ENCODE measurements around the gene CHI3L1.
"Not testable (repeated sequence)": the region's sequence is repeated elsewhere in the genome, so short reads cannot be mapped to it uniquely, and the experiment has no call there.

The CHI3L1 gene

DNA sequence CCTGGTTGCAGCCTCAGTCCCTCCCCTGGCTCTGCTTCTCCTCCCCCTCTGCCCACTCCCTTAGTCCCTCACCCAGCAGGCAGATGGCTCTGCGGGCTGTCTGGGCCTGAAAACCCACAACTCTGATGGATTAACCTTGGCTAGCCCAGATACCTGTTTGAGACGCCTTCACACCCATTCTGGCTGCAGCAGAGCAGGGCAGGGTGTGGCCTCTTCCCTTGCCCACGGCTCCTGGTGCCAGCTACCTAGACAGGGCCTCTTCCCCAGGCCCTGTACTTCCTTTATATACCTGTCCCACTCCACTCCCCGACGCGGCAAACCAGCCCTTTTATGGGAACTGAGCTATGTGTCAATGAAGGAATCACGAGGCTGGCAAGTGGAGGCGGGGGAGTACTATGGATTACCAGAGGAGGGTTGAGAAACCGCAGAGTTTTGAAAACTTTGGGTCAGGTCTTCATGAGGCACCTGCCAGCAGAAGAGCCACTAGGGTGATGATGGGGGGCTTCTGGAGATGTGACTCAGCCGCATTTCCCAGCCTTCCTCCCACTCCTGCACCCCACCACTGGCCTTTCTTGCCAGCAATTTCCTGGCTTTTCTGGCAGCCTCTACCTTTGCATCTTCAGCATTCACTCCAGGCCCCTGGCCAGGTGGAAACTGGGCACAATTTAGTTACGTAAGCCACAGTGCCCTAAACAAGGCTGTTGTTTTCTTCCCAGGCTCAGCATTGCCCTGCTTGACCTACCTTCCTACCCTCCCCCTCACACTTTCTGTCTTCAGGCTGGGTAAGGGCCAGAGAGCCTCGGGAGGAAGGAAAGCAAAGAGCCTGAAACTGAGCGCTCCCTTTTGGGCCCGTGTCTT, at the start of gene CHI3L1:
CHI3L1 (minus strand) TSS at position 259 of the 858 bp plus-strand sequence; CDS start at position 178, 81 bp downstream.
- DNase-seq (ENCODE audit: low read depth), result no peak

DNA sequence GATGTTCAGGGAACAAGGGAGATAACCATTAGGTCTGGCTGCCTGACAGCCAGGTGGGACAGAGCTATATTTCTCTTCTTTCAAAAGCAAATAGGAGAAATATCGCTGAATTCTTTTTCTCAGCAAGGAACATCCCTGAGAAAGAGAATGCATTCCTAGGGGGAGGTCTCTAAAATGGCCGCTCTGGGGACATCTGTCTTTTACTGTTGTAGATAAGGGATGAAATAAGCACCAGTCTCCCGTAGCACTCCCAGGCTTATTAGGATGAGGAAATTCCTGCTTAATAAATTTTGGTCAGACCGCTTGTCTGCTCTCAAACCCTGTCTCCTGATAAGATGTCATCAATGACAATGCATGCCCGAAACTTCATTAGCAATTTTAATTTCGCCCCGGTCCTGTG, 48.4 kb upstream of the CHI3L1 start:
- DNase-seq (ENCODE audit: low read depth), result not testable (repeated sequence)

DNA sequence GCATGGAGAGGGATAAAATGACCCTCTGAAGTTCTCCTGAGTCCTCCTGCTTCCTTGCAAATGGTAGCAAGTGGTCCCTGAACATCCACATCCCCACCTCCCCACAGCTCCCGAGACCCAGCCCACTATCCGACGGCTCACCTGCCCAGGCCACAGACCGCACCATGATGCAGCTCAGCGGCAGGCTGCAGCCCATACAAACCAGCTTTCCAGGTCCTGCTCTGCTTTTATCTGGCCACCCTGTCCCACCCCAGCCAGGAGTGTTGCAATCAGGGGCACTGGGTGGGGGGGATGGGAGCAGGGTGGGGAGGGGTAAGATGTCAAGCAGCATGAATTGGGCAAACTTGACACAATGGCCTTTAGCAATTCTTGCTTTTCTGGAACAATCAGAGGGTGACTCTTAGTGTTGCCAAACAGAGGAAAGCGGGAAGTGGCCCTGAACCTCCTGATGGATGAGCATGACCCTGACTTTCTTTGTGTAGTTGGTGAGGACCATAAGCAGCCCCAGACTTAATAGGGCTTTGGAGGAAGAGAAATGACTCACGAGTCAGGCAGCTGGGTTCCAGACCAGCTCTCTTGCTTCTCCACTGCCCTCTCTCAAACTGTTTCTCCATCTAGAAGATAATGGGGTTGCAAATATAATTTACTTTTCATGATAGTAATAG, 43.1 kb upstream of the CHI3L1 start, which contains the start of gene CHIT1:
CHIT1 (minus strand) TSS at position 203 of the 665 bp plus-strand sequence; CDS start at position 166, 37 bp downstream.
- no peak for DNase-seq (ENCODE audit: low read depth)

DNA sequence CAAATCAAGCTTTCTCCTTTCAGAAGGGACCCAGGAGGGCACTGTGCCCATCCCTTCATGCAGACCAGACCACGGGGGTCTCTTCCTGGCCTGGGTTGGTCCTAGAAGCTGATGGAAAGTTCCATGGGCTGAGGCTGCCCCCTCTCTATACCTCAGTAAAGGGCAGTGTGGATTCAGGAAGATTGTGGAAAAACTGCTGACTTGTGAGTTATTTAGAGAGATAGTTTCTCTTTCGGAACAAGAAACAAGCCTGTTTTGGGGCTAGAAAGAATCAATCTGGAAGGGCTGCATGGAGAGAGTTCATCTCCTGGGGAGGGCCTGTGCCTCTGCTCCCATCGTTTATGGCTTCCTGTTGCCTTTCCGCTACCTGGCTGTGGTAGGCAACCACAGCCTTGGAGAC, 42.2 kb upstream of the CHI3L1 start:
- no peak for DNase-seq (ENCODE audit: low read depth)

DNA sequence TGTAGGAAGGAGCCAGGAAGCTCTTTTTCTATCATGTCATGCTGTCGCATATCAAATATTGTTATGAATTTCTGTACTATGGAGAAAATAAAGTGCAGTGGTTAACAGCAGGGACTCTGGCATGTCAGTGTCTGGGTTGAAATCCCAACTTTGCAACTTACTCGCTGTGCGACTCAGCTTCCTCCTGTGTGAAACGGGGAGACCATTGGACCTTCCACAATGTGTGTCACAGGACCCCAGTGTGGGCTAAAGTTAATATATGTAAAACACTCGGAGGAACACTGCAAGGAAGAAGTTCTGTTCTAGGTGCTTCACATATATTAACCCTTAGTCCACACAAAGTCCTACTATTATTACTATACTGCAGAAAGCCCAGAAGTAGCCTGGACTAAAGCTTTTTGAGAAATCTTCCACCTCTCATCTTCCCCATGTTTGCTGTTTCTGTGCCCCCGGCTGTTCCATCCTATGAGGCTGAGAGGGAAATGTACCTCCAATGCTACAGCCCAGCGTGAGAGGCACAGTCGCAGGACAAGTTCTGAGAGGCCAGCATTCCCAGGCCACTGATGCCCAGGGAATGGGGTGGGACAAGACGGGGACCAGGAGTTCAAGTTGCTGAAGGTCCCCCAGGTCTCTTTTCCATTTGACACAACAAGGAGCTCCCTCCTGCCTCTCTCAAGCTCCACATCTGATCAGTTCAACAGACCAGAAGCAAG, 41.0 kb upstream of the CHI3L1 start:
- no peak for DNase-seq (ENCODE audit: low read depth)

DNA sequence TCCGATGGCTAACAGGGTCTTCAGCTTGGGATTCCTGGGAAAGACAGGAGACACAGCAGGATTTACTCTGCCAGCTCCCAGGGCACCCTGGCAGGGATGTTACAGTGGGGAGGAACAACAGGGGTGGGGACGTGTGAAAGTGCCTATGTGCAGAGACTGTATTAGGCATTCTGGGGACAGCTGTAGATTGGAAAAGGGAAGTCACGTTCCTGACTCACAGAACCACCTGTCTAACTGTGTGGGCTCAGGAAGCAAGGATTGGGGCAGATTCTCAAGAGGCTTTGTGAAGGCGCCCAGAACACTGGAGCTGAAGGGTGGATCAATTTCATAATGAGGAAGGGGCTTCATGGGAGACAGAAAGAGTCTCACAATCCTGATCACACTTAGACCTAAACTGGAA, 38.6 kb upstream of the CHI3L1 start:
- DNase-seq (ENCODE audit: low read depth), result no peak

DNA sequence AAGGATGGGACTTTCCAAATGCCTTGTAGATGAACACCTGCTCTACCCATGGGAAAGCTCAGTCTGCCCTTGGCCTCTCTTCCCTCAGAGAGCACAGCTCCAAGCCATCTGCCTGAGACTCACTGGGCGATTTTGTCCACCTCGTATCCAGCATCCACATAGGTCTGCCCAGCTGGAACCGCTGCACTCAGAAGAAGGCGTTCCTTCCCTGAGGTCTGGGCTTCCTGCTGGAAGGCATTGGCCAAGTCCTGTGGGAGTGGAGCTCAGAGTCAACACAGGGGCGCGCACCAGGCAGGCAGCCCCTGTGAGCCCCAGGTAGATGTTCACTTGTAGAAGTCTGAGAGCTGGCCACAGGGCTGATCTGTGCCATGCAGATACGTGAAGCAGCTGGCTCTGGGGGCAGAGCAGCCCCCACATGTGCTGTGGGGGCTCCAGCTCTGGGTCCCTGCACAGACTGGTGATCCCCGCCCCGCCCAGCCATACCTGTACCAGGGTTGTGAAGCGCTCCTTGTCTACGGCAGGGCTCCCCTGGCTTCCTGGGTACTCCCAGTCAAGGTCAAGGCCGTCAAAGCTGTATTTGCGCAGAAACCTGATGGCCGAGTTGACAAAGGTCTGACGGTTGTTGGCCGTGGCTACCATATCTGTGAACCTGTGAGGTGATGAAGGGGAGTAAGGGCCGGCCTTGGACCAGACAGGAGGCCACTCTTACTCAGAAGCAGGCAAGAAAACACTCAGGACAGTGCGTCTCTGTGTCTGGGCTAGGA, 36.7 kb upstream of the CHI3L1 start:
- no peak for DNase-seq (ENCODE audit: low read depth)

DNA sequence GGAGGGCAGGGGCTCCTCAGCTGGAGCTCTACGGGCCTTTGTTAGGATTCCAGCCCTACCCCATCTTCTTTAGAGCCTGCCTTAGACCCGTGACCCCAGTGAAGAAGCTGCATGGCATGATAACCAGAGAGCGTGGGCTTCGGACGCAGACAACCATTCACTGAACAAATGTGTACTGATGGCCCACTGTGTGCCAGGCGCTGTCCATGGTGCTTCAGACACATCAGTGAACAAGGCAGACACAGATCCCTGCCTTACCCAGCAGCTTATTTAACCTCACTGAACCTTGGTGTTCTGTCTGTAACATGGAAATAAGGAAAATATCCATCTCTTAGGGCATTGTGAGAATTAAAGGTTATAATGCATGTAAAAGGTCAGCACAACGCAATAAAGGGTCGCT, 33.4 kb upstream of the CHI3L1 start:
- no peak for DNase-seq (ENCODE audit: low read depth)

DNA sequence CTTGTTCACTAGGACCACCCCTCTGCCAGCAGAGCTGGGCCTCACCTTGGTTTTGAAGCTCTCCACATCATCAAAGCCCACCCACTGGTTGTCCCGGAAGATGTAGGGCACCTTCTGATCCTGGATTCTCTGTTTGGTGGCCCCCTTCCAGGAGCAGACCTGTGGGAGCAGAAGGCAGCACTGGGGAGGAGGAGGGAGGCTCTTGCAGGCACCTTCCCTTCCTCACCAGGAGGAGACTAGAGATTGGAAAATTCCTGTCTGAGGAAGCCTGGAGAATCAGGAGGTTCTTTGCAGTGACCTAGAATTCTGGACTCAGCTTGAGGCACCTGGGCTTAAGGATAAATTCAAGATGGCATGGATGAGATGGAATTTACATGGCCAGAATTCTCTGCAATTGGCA, 32.7 kb upstream of the CHI3L1 start:
- DNase-seq (ENCODE audit: low read depth), result no peak

DNA sequence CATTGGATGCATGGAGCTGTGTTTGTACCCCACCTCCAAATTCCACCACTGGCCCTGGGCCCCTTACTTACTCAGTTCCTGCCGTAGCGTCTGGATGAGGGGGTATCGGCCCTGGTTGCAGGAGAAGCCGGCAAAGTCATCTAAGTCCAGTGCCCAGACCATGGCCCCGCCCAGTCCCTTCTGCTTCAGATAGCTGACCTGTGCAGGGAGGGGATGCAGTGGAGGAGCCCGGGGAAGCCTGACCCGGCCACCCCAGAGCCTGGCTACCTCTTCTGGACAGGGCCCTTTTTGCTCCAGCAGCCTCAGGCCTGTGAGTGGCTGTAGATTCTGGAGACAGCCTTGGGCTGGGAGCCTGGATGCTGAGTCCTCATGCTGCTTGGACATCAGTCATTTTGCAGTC, 31.2 kb upstream of the CHI3L1 start:
- no peak for DNase-seq (ENCODE audit: low read depth)

DNA sequence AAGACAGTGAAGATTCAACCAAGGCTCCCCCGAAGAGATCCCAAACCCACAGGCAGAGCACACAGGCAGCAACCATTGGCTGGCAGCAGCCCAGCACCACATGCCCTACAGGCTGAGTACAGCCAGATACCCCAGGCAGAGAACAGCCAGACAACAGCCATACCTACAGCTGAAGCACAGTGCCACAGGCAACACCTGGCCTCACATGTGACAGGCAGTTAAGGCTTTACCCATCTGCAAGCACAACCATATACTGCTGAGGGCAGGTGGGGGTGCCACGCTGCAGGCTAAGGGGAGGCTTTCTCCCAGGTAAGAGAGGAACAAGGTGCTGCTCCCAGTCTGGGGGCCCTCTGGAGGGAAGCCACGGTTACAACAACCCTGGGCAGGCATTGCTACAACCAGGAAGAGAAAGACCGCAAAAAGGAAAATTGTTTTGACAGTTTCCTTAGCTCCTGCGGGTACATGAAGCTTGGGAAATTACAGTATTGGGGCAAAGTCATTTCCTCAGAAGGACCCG, 30.7 kb upstream of the CHI3L1 start:
- DNase-seq (ENCODE audit: low read depth), result no peak

DNA sequence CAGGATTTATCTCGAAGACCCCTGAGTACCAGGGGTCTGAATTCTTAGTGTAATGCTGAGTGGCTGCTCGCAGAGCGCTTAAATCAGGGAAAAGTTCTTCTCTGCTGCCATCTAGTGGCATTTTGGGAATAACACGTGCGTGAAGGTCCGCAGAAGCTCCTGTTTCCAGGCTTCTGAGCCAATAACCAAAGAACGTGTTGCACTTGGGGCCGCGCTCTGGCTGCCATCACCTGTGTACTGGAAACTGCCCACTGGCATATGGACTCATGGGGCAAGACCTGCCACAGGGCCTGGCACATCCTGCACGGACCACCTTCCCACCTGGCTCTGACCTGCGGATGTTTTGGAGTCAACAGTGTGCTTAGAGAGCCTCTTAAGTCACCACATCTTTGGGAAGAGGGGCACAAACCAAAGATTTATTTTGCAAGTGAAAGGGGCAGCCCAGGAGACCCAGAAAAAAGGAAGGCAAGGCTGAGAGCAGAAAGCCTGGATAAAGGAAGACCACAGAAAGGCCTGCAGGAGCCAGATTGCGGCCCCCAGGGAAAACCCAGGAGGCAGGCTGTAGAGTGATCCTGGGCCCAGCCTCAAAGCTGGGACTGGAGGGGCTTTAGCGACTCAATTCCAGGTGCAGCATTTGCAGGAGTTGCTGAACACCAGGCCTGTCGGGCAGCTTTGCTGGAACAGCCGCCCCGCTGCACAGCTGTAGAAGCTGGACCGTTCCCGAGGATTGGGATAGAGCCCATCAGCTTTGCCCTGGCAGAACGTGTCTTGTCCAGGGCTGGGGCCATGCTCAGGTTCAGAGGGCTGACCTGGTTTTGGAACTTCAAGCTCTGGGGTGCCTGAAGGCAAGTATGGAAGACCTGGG, 30.0 kb upstream of the CHI3L1 start:
- DNase-seq (ENCODE audit: low read depth), result peak; percentile 44

DNA sequence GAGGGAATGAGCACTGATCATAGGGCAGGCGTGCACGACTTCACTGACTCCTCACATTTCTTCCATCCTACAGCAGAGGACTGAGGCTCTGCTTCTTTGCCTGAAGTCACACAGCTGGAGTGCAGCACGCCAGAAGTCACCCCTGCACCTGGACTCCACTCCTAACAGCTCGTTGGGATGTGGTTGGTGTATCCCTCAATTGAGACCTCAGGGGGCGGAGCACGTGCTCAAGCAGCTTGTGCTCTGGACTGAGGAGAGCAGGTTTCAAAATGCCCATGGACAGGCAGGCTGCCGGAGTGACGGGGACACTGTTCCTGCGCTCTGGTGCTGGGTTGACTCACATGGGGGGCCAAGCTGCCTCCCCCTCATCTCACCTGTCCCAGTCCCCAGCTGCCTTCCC, 29.1 kb upstream of the CHI3L1 start:
- DNase-seq (ENCODE audit: low read depth), result no peak

DNA sequence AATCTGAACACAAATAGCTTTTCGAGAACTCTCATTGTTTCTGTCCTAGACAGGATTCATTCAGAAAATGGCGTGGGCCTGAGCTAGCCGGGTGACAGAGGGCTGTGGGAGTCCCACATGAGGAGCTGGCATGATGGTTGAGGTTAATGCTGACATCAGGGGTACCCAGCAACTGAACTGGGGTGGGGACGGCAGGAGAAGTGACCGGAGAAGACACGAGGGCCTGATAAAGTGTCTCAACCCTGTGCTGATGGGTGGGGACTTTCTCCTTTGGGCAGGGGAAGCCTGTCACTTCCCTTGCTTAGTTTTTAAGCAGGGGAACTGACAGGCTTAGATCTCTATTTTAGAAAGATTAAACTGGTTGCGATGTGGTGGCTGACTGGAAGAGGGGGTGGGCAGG, 28.4 kb upstream of the CHI3L1 start:
- no peak for DNase-seq (ENCODE audit: low read depth)

DNA sequence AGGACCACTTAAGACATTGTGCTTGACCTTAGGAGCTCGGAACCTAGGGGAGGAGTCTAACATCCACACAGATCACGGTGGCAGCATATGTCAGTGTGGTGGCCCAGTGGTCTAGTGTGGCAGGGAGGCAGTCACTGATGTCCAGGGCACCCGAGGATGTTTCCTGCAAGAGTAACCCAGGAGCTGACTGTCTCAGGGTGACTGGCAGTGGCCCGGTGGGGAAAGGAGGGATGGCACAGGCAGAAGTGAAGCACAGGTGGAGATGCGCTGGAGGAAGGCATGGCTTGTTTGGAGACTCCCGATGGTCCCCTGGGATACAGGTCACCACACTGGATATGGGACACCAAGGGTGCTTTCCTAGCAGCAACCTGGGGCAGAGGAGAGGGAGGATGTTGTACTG, 26.6 kb upstream of the CHI3L1 start:
- no peak for DNase-seq (ENCODE audit: low read depth)

DNA sequence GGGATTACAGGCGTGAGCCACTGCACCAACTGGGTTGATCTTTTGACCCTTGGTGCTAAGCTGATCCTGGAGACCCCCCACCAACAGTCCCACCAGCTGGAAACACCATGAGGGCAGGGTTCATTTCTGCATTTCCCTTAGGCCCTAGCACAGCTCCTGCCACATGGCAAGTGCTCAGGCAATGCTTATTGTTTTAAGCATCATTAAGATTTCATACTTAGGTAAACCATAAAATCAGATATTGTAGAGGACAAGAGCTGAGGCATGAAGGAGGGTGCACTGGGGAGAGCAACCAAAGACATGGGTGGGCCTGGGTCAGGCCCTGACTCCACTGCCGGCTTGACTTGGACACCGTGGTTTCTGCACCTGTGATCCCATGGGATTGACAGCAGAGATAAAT, 25.3 kb upstream of the CHI3L1 start:
- no peak for DNase-seq (ENCODE audit: low read depth)

DNA sequence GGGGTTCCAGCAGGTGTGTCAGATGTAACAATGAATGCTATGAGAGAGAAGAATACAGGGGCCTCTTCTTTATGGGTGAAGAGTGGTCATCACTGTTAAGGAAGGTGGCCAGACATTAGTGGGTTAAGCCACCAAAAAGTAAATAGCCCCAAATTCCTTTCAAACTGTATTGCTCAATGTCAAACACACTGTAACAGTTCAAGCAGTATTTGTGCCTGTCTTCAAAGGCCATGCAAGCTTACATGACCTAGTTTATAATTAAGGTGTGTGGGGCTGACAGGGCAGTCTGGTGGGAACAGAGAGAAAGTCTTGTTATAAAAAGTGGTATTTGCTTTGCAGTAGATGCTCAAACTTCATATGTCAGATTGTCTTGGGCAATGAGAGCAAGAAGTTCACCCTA, 24.5 kb upstream of the CHI3L1 start:
- DNase-seq (ENCODE audit: low read depth), result no peak

DNA sequence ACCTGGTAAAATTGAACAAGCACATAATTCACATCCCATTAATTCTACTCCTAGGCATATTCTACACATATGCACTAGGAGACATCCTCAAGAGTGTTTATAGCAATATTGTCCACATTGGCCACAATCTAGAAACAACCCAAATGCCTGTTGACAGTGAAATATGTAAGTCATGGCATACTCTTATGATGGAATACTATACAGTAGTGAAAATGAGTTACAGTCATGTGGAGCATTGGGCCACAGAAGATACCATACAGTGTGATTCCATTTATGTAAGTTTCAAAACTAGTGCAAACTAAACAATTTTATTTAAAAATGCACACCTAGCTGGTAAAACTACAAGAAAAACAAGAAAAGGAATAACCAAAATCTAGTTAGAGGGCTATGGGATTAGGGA, 23.8 kb upstream of the CHI3L1 start:
- no peak for DNase-seq (ENCODE audit: low read depth)

DNA sequence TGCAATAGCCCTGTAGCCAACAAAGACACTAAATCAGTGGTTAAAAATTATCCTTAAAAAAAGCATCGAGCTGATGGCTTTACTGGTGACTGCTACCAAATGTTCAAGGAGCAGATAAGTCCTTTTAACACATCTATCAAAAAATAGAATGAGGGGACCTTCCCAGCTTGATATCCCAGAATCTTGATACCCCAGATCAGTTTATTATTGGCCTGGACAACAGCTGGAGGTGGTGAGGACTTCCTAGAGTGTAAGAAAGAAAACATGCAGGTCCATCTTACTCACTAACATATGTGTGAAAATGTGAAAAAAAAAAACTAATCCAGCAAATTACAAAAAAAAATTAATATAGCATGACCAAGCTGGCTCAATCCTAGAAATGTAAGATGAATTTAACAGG, 21.7 kb upstream of the CHI3L1 start:
- no peak for DNase-seq (ENCODE audit: low read depth)

DNA sequence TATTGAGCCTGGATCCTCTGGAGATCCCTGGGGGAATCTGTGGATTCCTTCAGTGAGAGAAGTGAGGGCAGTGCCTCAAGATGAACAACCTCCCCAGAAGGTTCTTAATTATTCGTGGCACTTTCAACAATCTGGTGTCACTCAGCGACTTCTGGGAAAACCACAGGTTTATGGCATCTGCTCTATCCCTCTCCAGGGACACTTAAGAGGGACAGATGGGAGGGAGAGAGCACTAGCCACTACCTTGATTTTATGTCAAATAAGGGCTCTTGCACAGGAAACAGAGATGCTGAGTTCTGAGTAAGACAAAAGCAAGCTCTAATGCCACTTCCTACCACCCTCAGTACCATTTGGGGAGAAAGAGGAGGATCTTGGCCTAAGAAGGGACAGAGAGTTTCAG, 21.2 kb upstream of the CHI3L1 start:
- no peak for DNase-seq (ENCODE audit: low read depth)

DNA sequence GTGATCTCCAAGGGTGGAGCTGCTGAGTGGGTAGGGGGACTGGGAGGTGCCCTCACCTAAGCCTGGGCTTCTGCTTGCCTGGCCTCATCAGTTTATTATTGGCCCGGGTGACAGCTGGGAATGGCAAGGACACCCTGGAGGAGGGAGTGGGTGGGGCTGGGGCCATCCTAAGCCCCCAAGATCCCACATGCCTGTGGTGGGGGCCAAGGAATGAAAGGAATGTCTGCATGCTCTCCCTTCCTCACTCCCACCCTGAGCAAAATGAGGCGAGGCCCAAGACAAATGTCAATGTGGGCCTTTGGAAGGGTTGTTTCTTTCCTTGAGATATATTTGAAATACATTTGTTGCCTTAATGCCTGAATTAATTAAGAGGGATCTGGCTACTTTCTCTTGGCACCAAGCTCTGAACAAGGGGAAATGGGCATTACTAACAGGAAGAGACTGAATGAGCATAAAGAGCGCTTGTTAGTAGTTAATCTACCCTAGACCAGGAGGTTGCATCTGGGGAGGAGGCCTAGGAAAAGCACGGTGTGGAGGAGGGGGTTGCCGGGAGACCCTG, 19.7 kb upstream of the CHI3L1 start:
- no peak for DNase-seq (ENCODE audit: low read depth)

Measured in fibroblast of gingiva (primary cell).